H1 (cell line): Measurements from ENCODE around the gene LRTM2. TPM values are rescaled to one million over a fixed set of nuclear protein-coding genes. Genes with fewer than 3 reads are reported as not detected.

Experiments used
- CTCF ChIA-PET: fragments of 300-600 bp; sonication (Branson Sonifier 250); formaldehyde crosslinking; loops from one replicate; lab custom pipeline; 2021; ENCODE audit not compliant: partially characterized antibody; lab: Charles Lee
- POLR2A ChIA-PET: fragments of 300-600 bp; sonication (Branson Sonifier 250); formaldehyde crosslinking; loops from one replicate; lab custom pipeline; 2021; ENCODE audit warnings: inconsistent platforms; ENCODE audit not compliant: partially characterized antibody; lab: Charles Lee
- DNase-seq, 2 experiments: peaks; one replicate each; pipeline versions ENCODE4 v3.0.0 to v3.0.0-alpha.2; 2010 to 2022; ENCODE audit warnings: low spot score in 2 of 2, low read depth in 1 of 2, mixed read lengths in 1 of 2
- FAIRE-seq: peaks from 2 replicates; lab custom pipeline; 2011; peaks lifted over from hg19 to GRCh38; lab: Jason Lieb, UNC
- H2AFZ ChIP-seq: 2 replicates; pipeline ENCODE4 v1.8.1; 2012; ENCODE audit warnings: low read length, inconsistent platforms
- H2AK5ac ChIP-seq: 2 replicates; pipeline ENCODE4 v1.6.1; 2013; ENCODE audit warnings: low read depth, low read length
- H2BK120ac ChIP-seq: replicated peaks from 2 replicates; pipeline ENCODE3; 2013; ENCODE audit warnings: low read depth, low read length, inconsistent platforms
- H2BK12ac ChIP-seq: 2 replicates; pipeline ENCODE4 v1.6.1; 2013; ENCODE audit warnings: low read depth, low read length
- H2BK15ac ChIP-seq: 2 replicates; pipeline ENCODE4 v1.6.1; 2013; ENCODE audit warnings: low read length
- H2BK20ac ChIP-seq: 2 replicates; pipeline ENCODE4 v1.6.1; 2013; ENCODE audit warnings: low read length
- H2BK5ac ChIP-seq: 2 replicates; pipeline ENCODE4 v1.6.1; 2013; ENCODE audit warnings: low read depth, low read length
- H3K14ac ChIP-seq: 2 replicates; pipeline ENCODE4 v1.6.1; 2013; ENCODE audit warnings: inconsistent platforms; ENCODE audit not compliant: insufficient read length
- H3K18ac ChIP-seq: 2 replicates; pipeline ENCODE4 v1.6.1; 2013; ENCODE audit warnings: low read length; ENCODE audit errors: extremely low read depth
- H3K23ac ChIP-seq: 2 replicates; pipeline ENCODE4 v1.6.1; 2013; ENCODE audit warnings: inconsistent platforms; ENCODE audit not compliant: insufficient read length
- H3K23me2 ChIP-seq: 2 replicates; pipeline ENCODE4 v1.6.1; 2013; ENCODE audit warnings: low read depth, low read length
- H3K27ac ChIP-seq: 2 replicates; pipeline ENCODE4 v1.6.1; 2011; ENCODE audit warnings: low read depth, low read length, inconsistent platforms
- H3K27me3 ChIP-seq, 4 experiments: replicated peaks in 1 of 4; 1 replicate in 1 of 4; 2 replicates in 3 of 4; pipeline versions ENCODE4 v1.6.1 to v1.8.1; 2011 to 2013; ENCODE audit warnings: low read length in 3 of 4, mild to moderate bottlenecking in 3 of 4, inconsistent platforms in 2 of 4, mixed read lengths in 2 of 4, moderate library complexity in 1 of 4; ENCODE audit not compliant: control insufficient read depth in 3 of 4, insufficient read depth in 3 of 4; ENCODE audit errors: extremely low read depth in 1 of 4
- H3K36me3 ChIP-seq, 4 experiments: 2 replicates each; pipeline versions ENCODE4 v1.6.1 to v1.8.1; 2011 to 2013; ENCODE audit warnings: mild to moderate bottlenecking in 4 of 4, low read length in 3 of 4, moderate library complexity in 2 of 4, control low read depth in 1 of 4, inconsistent platforms in 1 of 4; ENCODE audit not compliant: insufficient read depth in 4 of 4, control insufficient read depth in 2 of 4
- H3K4ac ChIP-seq: replicated peaks from 2 replicates; pipeline ENCODE3; 2013; ENCODE audit warnings: low read length, low read depth, mixed read lengths, inconsistent platforms; ENCODE audit not compliant: insufficient read length
- H3K4me1 ChIP-seq, 4 experiments: replicated peaks in 1 of 4; 1 replicate in 1 of 4; 2 replicates in 3 of 4; pipeline versions ENCODE4 v1.6.1 to v1.8.1; 2011 to 2013; ENCODE audit warnings: low read length in 3 of 4, inconsistent platforms in 2 of 4, mixed read lengths in 1 of 4; ENCODE audit not compliant: insufficient read depth in 4 of 4, control insufficient read depth in 3 of 4
- H3K4me2 ChIP-seq, 2 experiments: 2 replicates each; pipeline versions ENCODE4 v1.6.1 to v1.8.1; 2011 to 2013; ENCODE audit warnings: low read depth in 2 of 2, low read length in 2 of 2, control low read depth in 1 of 2, inconsistent platforms in 1 of 2, mild to moderate bottlenecking in 1 of 2; ENCODE audit not compliant: insufficient read depth in 1 of 2
- H3K4me3 ChIP-seq, 4 experiments: fragments of 200-600, 300-600 bp in 1 of 4; sonication (generic), shearing (Covaris generic), sonication (Bioruptor Twin) in 1 of 4; 2 replicates each; pipeline versions ENCODE4 v1.5.1 to v1.8.1; 2011 to 2016; ENCODE audit warnings: low read length in 4 of 4, low read depth in 3 of 4, control low read depth in 2 of 4, inconsistent platforms in 2 of 4, mild to moderate bottlenecking in 2 of 4, mixed read lengths in 1 of 4, moderate library complexity in 1 of 4; ENCODE audit not compliant: insufficient read depth in 2 of 4; ENCODE audit errors: extremely low read depth in 1 of 4
- H3K56ac ChIP-seq: replicated peaks from 2 replicates; pipeline ENCODE3; 2013; ENCODE audit warnings: low read depth, mild to moderate bottlenecking, mixed read lengths, low read length, inconsistent platforms; ENCODE audit not compliant: insufficient read length
- H3K79me1 ChIP-seq: 2 replicates; pipeline ENCODE4 v1.6.1; 2013; ENCODE audit warnings: low read depth, low read length, control low read depth
- H3K79me2 ChIP-seq, 2 experiments: 2 replicates each; pipeline versions ENCODE4 v1.6.1 to v1.8.1; 2012 to 2013; ENCODE audit warnings: low read length in 2 of 2, mild to moderate bottlenecking in 2 of 2, inconsistent platforms in 1 of 2; ENCODE audit not compliant: insufficient read depth in 2 of 2, control insufficient read depth in 1 of 2
- H3K9ac ChIP-seq, 4 experiments: replicated peaks in 1 of 4; 1 replicate in 1 of 4; 2 replicates in 3 of 4; pipeline versions ENCODE4 v1.6.1 to v1.8.1; 2011 to 2013; ENCODE audit warnings: low read depth in 3 of 4, low read length in 3 of 4, control low read depth in 2 of 4, mild to moderate bottlenecking in 2 of 4, moderate library complexity in 2 of 4, inconsistent platforms in 1 of 4; ENCODE audit errors: extremely low read depth in 1 of 4
- H3K9me3 ChIP-seq, 2 experiments: 2 replicates each; pipeline versions ENCODE4 v1.6.1 to v1.8.1; 2012 to 2013; ENCODE audit warnings: mild to moderate bottlenecking in 2 of 2, moderate library complexity in 2 of 2, control low read depth in 1 of 2, inconsistent platforms in 1 of 2, low read depth in 1 of 2, low read length in 1 of 2, mixed read lengths in 1 of 2; ENCODE audit not compliant: insufficient read depth in 2 of 2
- H4K20me1 ChIP-seq, 2 experiments: replicated peaks in 1 of 2; 2 replicates each; pipeline versions ENCODE3 to v1.8.1; 2011 to 2013; ENCODE audit warnings: inconsistent platforms in 2 of 2, low read length in 2 of 2, mild to moderate bottlenecking in 1 of 2; ENCODE audit not compliant: insufficient read depth in 2 of 2, control insufficient read depth in 1 of 2
- H4K5ac ChIP-seq: 2 replicates; pipeline ENCODE4 v1.6.1; 2013; ENCODE audit warnings: low read length, low read depth, mixed read lengths, inconsistent platforms; ENCODE audit not compliant: insufficient read length
- H4K8ac ChIP-seq: 2 replicates; pipeline ENCODE4 v1.8.0; 2013; ENCODE audit warnings: mild to moderate bottlenecking, moderate library complexity, low read length, inconsistent platforms; ENCODE audit not compliant: insufficient read depth; ENCODE audit errors: extremely low read depth
- H4K91ac ChIP-seq: replicated peaks from 2 replicates; pipeline ENCODE3; 2013; ENCODE audit warnings: low read length, mixed read lengths, inconsistent platforms; ENCODE audit not compliant: insufficient read length
- CHD1 ChIP-seq: IDR thresholded peaks from 2 replicates; pipeline ENCODE4 v1.6.1; 2012; ENCODE audit warnings: low read depth, low read length, improper control_type of control experiment
- E2F6 ChIP-seq: IDR thresholded peaks from 2 replicates; pipeline ENCODE4 v1.6.1; 2012; ENCODE audit warnings: inconsistent platforms
- FOSL1 ChIP-seq: IDR thresholded peaks from 2 replicates; pipeline ENCODE4 v1.6.1; 2011; ENCODE audit warnings: mild to moderate bottlenecking, low read depth, low read length, moderate library complexity; ENCODE audit not compliant: insufficient read depth
- HDAC6 ChIP-seq: IDR thresholded peaks from one replicate; pipeline ENCODE4 v1.7.1; 2012; ENCODE audit warnings: low read depth, mild to moderate bottlenecking, inconsistent platforms, low read length, moderate library complexity
- KDM1A ChIP-seq: fragments of 200-600, 300-600 bp; sonication (generic); IDR thresholded peaks from 2 replicates; pipeline ENCODE4 v1.7.1; 2016; ENCODE audit warnings: mild to moderate bottlenecking, low read length, borderline replicate concordance
- RFX5 ChIP-seq: IDR thresholded peaks from 2 replicates; pipeline ENCODE4 v1.6.1; 2011; ENCODE audit warnings: low read depth, low read length, improper control_type of control experiment, borderline replicate concordance
- SIRT6 ChIP-seq: IDR thresholded peaks from one replicate; pipeline ENCODE4 v1.7.1; 2012; ENCODE audit warnings: low read length, inconsistent platforms
- SRF ChIP-seq: IDR thresholded peaks from 2 replicates; pipeline ENCODE4 v1.6.1; 2011; ENCODE audit warnings: mild to moderate bottlenecking, low read depth, low read length, moderate library complexity
- TAF7 ChIP-seq: optimal IDR thresholded peaks from 2 replicates; pipeline ENCODE3; 2011; ENCODE audit warnings: low read depth, mild to moderate bottlenecking, inconsistent platforms, low read length, moderate library complexity, borderline replicate concordance
- TEAD4 ChIP-seq: IDR thresholded peaks from 2 replicates; pipeline ENCODE4 v1.6.1; 2012; ENCODE audit warnings: low read depth, low read length, inconsistent platforms, mixed read lengths
- WGBS, 2 experiments: shearing (Covaris generic) in 1 of 2; methylation state at CpG; one replicate each; pipeline versions ENCODE4 v1.1.6 to v1.1.7; 2013 to 2015; ENCODE audit warnings: low lambda C conversion rate in 2 of 2, mixed read lengths in 2 of 2, inconsistent platforms in 1 of 2, low coverage in 1 of 2, missing lambda C conversion rate in 1 of 2; ENCODE audit not compliant: insufficient replicate concordance in 2 of 2, insufficient coverage in 1 of 2, insufficient read length in 1 of 2; ENCODE audit errors: extremely low coverage in 1 of 2, missing lambda C conversion rate in 1 of 2; 5-methylcytosine and 5-hydroxymethylcytosine counted together
- polyA plus RNA-seq, 7 experiments: library from polyadenylated mRNA; depleted of rRNA in 3 of 7; stranded (reverse) in 5 of 7; unstranded in 2 of 7; fragments of >200 nt in 5 of 7; fragments of 200-250 nt in 2 of 7; gene quantifications; 1 replicate in 5 of 7; 2 replicates in 1 of 7; 4 replicates in 1 of 7; pipeline versions ENCODE4 v1.2.1 to v1.2.3, GENCODE V29; 2011 to 2013; ENCODE audit warnings: missing spikeins in 2 of 7, mixed read lengths in 2 of 7
- total RNA-seq: library from RNA; stranded (reverse); fragmentation: NEBNext Ultra II Directional; extraction: Animal tissue kit (Norgen Biotek cat#: 25700); gene quantifications from 2 replicates; pipeline ENCODE4 v1.2.1, GENCODE V29; 2021

LRTM2 gene
- total and polyA plus RNA-seq, 2 of the 8 experiments (the other 6 are each of a cell fraction or from before 2014, with no cell fraction given): 0.06 TPM; not detected in 1

- Histone ChIP-seq H2BK15ac (no peak overlapping the region), H2BK20ac (no peak overlapping the region), H4K20me1 (no peaks in the 10 kb centered on the region), H3K23me2 (no peaks in the 10 kb centered on the region), H2BK12ac (no peak overlapping the region), H3K4me1 (no peaks in the 10 kb centered on the region), H3K14ac (no peak overlapping the region), H2AK5ac (no peak overlapping the region), H4K5ac (no peak overlapping the region), H3K79me1 (no peaks in the 10 kb centered on the region), H3K27ac (no peak overlapping the region), H2BK5ac (no peak overlapping the region), H3K27me3 (no peaks in the 10 kb centered on the region), H3K79me2 (no peaks in the 10 kb centered on the region), H3K4me3 (no peak overlapping the region), H3K56ac (no peak overlapping the region), H4K91ac (no peak overlapping the region), H4K8ac (no peak overlapping the region), H3K9me3 (peaks cover 30 to 41% of the 10 kb centered on the region in 2 experiments), H3K23ac (no peak overlapping the region), H3K9ac (no peak overlapping the region), H3K4me2 (no peak overlapping the region), H3K18ac (no peak overlapping the region), H3K4ac (no peak overlapping the region), H2BK120ac (no peak overlapping the region), H3K36me3 (no peaks in the 10 kb centered on the region), H2AFZ (no peak overlapping the region)
- CTCF ChIA-PET: interaction anchor here (1.0 to 1.1 kb wide), 2 partner anchors 66 to 83 kb away, joined by 3 to 4 read pairs; no protein-coding TSS in a partner anchor
- WGBS, 2 experiments: 46% methylated on average over 2 of the region's 2 CpGs; no CpG with 5 or more reads in 1 of the 2 experiments
- POLR2A ChIA-PET: no interaction called here
- DNase-seq: no peak
- FAIRE-seq: no peak
- TF ChIP-seq E2F6 (no peak), TEAD4 (no peak), SRF (no peak), KDM1A (no peak), RFX5 (no peak), FOSL1 (no peak), SIRT6 (no peak), HDAC6 (no peak), TAF7 (no peak), CHD1 (no peak)
Measured at GRCh38 chr12:1857086-1857485, 36.7 kb downstream of the LRTM2 start.
